DMS153 treated with DMSO at 0.1 percent for 48 hours (cell line): ENCODE results near the gene TMEM98.
"Not testable (repeated sequence)": the region's sequence is repeated elsewhere in the genome, so short reads cannot be mapped to it uniquely, and the experiment has no call there.

Source experiments
- DNase-seq: peaks from one replicate; lab custom pipeline; 2025; ENCODE audit not compliant: unreplicated experiment; lab: John Stamatoyannopoulos, UW

Gene TMEM98

GRCh38 chr17:32941419-32942032 is 13.6 kb downstream of the TMEM98 start:
- DNase-seq = no peak

- no peak for DNase-seq
Measured at GRCh38 chr17:32943206-32943605, 15.3 kb downstream of the TMEM98 start.

GRCh38 chr17:32943647-32944191 is 15.8 kb downstream of the TMEM98 start:
- no peak for DNase-seq

GRCh38 chr17:32944248-32945020 is 16.5 kb downstream of the TMEM98 start:
- DNase-seq = no peak

GRCh38 chr17:32946375-32947135 is 18.6 kb downstream of the TMEM98 start:
- no peak for DNase-seq

- no peak for DNase-seq
Measured at GRCh38 chr17:32947736-32948135, 19.8 kb downstream of the TMEM98 start.

GRCh38 chr17:32949181-32949580 is 21.2 kb downstream of the TMEM98 start:
- DNase-seq = no peak

GRCh38 chr17:32952491-32952890 is 24.5 kb downstream of the TMEM98 start:
- not testable (repeated sequence) for DNase-seq

- DNase-seq = no peak
Measured at GRCh38 chr17:32953045-32953444, 25.1 kb downstream of the TMEM98 start.

GRCh38 chr17:32953857-32954256 is 25.9 kb downstream of the TMEM98 start:
- DNase-seq = no peak

GRCh38 chr17:32954477-32954876 is 26.5 kb downstream of the TMEM98 start:
- no peak for DNase-seq

- no peak for DNase-seq
Measured at GRCh38 chr17:32955155-32955554, 27.2 kb downstream of the TMEM98 start.

- no peak for DNase-seq
Measured at GRCh38 chr17:32956240-32956970, 28.5 kb downstream of the TMEM98 start.

- DNase-seq = no peak
Measured at GRCh38 chr17:32958418-32958817, 30.5 kb downstream of the TMEM98 start.

- DNase-seq = no peak
Measured at GRCh38 chr17:32960815-32961214, 32.9 kb downstream of the TMEM98 start.

GRCh38 chr17:32962320-32962711 is 34.4 kb downstream of the TMEM98 start:
- DNase-seq = no peak

GRCh38 chr17:32964541-32964940 is 36.6 kb downstream of the TMEM98 start:
- DNase-seq = no peak

GRCh38 chr17:32969231-32969630 is 41.3 kb downstream of the TMEM98 start:
- DNase-seq = not testable (repeated sequence)

- DNase-seq = no peak
Measured at GRCh38 chr17:32970281-32970680, 42.3 kb downstream of the TMEM98 start.

- DNase-seq = no peak
Measured at GRCh38 chr17:32971171-32971570, 43.2 kb downstream of the TMEM98 start.

GRCh38 chr17:32976131-32976530 is 48.2 kb downstream of the TMEM98 start:
- no peak for DNase-seq
